Vagina (tissue), 2 donors: ENCODE data around the gene TIGD4. TPM values are rescaled to one million over a fixed set of nuclear protein-coding genes. Genes with fewer than 3 reads are reported as not detected.

Source experiments
- DNase-seq, 2 donors: peaks; one replicate each; pipeline ENCODE4 v3.0.0-alpha.2; 2017; ENCODE audit errors: extremely low spot score in 2 of 2
- H3K27ac ChIP-seq: fragments of 200-600 bp; sonication (generic); one replicate; pipeline ENCODE4 v1.5.1; 2019
- H3K27me3 ChIP-seq: fragments of 200-600 bp; sonication (generic); one replicate; pipeline ENCODE4 v1.5.1; 2019
- H3K36me3 ChIP-seq, 2 donors: fragments of 200-600 bp; sonication (generic); one replicate each; pipeline ENCODE4 v1.5.1; 2017 to 2019
- H3K4me1 ChIP-seq: fragments of 200-600 bp; sonication (generic); one replicate; pipeline ENCODE4 v1.5.1; 2019
- H3K4me3 ChIP-seq, 2 donors: fragments of 200-600 bp; sonication (generic); 1 replicate in 1 of 2; 2 replicates in 1 of 2; pipeline ENCODE4 v1.5.1; 2016 to 2019
- H3K9me3 ChIP-seq: fragments of 200-600 bp; sonication (generic); one replicate; pipeline ENCODE4 v1.5.1; 2019
- CTCF ChIP-seq, 3 experiments: fragments of 450-650 bp in 2 of 3; fragments of 200-600 bp in 1 of 3; sonication (generic) in 1 of 3; IDR thresholded peaks; one replicate each; pipeline ENCODE4 v1.5.1; 2017 to 2019; ENCODE audit warnings: antibody characterized with exemption in 3 of 3, mild to moderate bottlenecking in 2 of 3, moderate library complexity in 2 of 3
- POLR2A ChIP-seq, 2 donors: fragments of 450-650 bp; IDR thresholded peaks; one replicate each; pipeline ENCODE4 v1.6.1; 2017; ENCODE audit warnings: antibody characterized with exemption in 2 of 2, mild to moderate bottlenecking in 2 of 2, moderate library complexity in 2 of 2
- POLR2AphosphoS5 ChIP-seq, 2 donors: sonication (generic); formaldehyde crosslinking; IDR thresholded peaks; one replicate each; pipeline ENCODE4 v1.9.0; 2017; ENCODE audit warnings: antibody characterized with exemption in 2 of 2, mild to moderate bottlenecking in 2 of 2, low read depth in 1 of 2; ENCODE audit not compliant: insufficient read depth in 1 of 2
- intact Hi-C: fragments of 100-400 bp; cut with DNase I; formaldehyde crosslinking; loops from one replicate; pipeline ENCODE4 v1.15.1; 2023
- total RNA-seq: library from RNA; depleted of rRNA; stranded (reverse); fragments of >200 nt; gene quantifications from one replicate; pipeline ENCODE4 v1.2.3, GENCODE V29; 2016

Gene TIGD4
- total RNA-seq, 1 donor from 2014 or later = 0.49 TPM

DNA sequence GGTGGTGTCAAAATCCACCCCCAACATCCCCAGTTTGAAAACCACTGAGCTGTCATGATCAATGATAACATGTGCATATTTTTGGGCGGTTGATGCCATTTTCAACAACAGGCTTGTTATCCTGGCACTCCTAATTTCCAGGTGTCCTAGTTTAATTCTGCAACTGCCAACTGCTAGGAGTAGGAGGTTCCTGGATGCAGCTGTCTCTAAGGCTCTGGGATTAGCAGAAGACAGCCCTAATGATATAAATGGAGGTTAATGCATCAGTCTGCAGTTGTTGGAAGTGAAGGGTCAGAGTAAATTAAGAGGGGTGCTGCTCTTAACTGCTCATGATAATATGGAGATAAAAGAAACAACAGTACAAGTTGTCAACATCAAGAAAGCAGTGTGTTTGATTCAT lies 24.0 kb upstream of the TIGD4 start:
- H3K9me3 ChIP-seq = no peaks in the 10 kb centered on the region
- intact Hi-C loops = no loop called here
- TF ChIP-seq POLR2A (IDR thresholded peaks at IDR 0.05) (no peak), POLR2AphosphoS5 (IDR thresholded peaks at IDR 0.05; ENCODE audit: insufficient read depth in 1 of 2, low read depth in 1 of 2) (no peak), CTCF (IDR thresholded peaks at IDR 0.05) (no peak)
- no peaks in the 10 kb centered on the region for H3K4me1 ChIP-seq
- no peaks in the 10 kb centered on the region for H3K36me3 ChIP-seq
- no peaks in the 10 kb centered on the region for H3K27me3 ChIP-seq
- no peak overlapping the region for H3K4me3 ChIP-seq
- no peak for DNase-seq
- no peak overlapping the region for H3K27ac ChIP-seq

DNA sequence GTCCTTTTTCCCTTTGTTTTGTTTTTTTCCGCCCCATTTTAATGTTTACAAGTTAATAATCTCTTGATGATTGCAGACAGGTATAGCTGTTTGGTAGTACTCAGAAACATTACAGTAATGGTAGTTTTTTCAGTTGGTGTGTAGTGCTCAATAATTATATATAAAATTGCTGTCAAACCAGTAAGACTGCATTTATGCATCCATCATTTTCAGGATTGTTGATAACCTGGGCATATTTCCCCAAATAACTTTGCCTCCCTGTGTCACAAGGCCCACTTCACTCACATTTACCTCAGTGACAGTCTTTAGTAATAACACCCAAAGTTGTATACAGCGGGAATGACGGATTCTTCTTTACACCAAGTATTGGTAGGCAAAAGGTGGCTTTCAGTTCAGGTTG lies 16.4 kb upstream of the TIGD4 start:
- Histone ChIP-seq H3K36me3 (no peaks in the 10 kb centered on the region), H3K27me3 (no peaks in the 10 kb centered on the region), H3K9me3 (no peaks in the 10 kb centered on the region), H3K4me3 (no peak overlapping the region), H3K4me1 (no peaks in the 10 kb centered on the region), H3K27ac (no peak overlapping the region)
- intact Hi-C loops = no loop called here
- DNase-seq = no peak
- TF ChIP-seq CTCF (IDR thresholded peaks at IDR 0.05) (no peak), POLR2AphosphoS5 (IDR thresholded peaks at IDR 0.05; ENCODE audit: insufficient read depth in 1 of 2, low read depth in 1 of 2) (no peak), POLR2A (IDR thresholded peaks at IDR 0.05) (no peak)

DNA sequence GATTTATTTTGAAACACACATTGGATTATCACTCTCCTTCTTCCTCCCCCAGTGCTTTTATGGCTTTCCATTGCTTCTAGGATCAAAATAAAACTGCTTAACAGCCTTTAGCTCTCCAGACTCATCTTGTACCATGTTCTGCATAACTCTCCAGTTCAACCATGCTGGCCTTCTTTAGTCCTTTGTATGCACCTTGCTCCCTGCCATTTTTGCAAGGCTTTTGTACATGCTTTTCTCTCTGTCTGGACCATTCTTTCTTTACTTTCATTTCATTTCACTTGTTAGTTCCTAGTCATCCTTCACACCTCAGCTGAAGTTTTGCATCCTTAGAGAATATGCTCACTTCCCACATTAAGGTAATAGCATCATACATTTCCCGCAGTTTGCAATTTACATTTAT lies 7.1 kb upstream of the TIGD4 start:
- TF ChIP-seq POLR2AphosphoS5 (IDR thresholded peaks at IDR 0.05; ENCODE audit: insufficient read depth in 1 of 2, low read depth in 1 of 2) = no peak
- no peak for DNase-seq
- Histone ChIP-seq H3K27ac (no peak overlapping the region), H3K4me3 (no peak overlapping the region), H3K4me1 (peaks cover 40% of the 10 kb centered on the region), H3K27me3 (no peaks in the 10 kb centered on the region), H3K9me3 (no peaks in the 10 kb centered on the region), H3K36me3 (no peaks in the 10 kb centered on the region)
- intact Hi-C loops = no loop called here

DNA sequence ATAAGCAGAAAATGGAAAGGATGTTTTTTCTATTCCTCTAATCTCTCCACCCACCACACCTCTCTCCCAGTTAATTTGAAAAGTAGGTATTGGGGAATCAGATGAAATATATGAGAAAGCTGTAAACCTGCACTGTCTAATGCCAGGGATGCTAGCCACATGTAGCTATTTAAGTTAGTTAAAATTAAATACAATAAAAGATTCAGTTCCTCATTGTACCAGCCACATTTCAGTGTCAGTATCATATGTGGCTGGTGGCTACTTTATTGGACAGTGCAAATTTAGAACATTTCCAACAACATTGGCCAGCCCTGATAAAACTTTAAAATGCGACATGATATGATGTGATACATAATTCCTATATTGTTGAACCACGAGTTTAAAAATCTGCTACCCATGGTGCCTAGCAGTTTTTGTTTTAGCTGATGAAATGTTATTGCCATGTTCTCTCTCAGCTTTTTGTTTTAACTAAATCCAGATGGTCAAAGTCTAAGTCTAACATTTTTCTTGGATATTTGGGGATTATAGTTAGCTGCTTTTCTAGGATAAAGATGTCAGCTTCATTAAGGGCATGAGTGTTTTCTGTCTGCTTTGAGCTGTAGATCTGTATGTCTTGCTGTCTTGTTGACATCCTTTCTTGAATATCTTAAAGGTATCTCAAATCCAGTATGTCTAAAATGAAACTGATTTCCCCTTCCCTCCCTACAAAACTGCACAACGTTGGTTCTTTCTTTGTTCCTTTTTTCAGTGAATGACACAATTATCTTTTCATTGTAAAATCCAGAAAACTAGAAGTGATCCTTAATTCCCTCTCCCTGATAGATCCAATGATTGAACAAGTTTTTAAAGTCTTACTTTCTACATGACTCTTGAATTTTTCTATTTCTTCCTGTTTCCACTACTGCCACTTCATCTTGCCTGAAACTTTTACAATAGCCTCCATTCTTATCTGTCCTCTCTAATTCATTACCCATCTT lies 6.4 kb upstream of the TIGD4 start:
- no peak overlapping the region for H3K4me3 ChIP-seq
- no peaks in the 10 kb centered on the region for H3K36me3 ChIP-seq
- H3K27me3 ChIP-seq = no peaks in the 10 kb centered on the region
- peaks cover 47% of the 10 kb centered on the region for H3K4me1 ChIP-seq
- TF ChIP-seq CTCF (IDR thresholded peaks at IDR 0.05) = no peak
- TF ChIP-seq POLR2AphosphoS5 (IDR thresholded peaks at IDR 0.05; ENCODE audit: insufficient read depth in 1 of 2, low read depth in 1 of 2) = no peak
- TF ChIP-seq POLR2A (IDR thresholded peaks at IDR 0.05) = no peak
- H3K27ac ChIP-seq = no peak overlapping the region
- intact Hi-C loops = no loop called here
- DNase-seq = no peak
- no peaks in the 10 kb centered on the region for H3K9me3 ChIP-seq

DNA sequence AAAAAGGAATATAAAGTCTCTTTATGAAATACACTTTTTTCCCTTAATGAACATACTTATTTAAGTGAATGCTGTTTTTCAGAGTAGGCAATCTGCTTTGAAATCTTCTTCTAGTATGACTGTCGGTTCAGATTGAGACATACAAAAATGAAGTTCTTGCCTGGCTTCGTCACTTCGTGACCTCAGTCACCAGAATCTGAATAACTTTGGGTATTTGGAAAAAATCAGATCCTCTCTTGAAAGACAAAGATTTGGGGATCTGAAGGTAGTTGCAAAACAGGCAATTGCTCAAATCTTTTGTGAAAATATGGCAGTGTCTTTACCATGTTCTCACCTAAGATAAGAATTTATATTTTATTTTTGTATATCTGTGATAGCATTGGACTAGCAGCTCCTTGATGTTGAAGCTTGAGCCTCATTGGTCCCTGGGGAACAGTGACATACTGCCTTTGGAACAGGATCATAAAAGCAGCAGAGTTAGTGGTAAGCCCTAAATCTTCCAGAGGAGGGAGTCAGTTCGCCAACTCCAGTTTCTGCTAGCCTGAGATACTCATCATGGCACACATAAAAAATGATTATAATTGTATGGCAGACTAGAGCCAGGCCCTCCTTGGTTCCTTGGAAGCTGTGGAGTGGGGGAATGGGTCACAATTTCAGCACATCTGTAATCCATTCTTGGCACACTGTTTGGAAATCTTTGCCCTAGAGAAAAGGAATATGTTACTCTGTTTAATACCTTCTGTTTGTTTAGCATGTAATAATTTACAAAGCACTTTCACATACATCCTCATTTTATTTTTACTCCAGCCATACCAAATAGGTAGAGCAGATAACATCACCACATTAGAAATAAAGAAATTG lies 5.2 kb upstream of the TIGD4 start:
- Histone ChIP-seq H3K4me3 (no peak overlapping the region), H3K27ac (no peak overlapping the region), H3K27me3 (no peaks in the 10 kb centered on the region), H3K4me1 (peaks cover 55% of the 10 kb centered on the region), H3K36me3 (no peaks in the 10 kb centered on the region), H3K9me3 (no peaks in the 10 kb centered on the region)
- intact Hi-C loops = no loop called here
- TF ChIP-seq POLR2A (IDR thresholded peaks at IDR 0.05) (no peak), POLR2AphosphoS5 (IDR thresholded peaks at IDR 0.05; ENCODE audit: insufficient read depth in 1 of 2, low read depth in 1 of 2) (no peak), CTCF (IDR thresholded peaks at IDR 0.05) (no peak)
- no peak for DNase-seq
